H1 (cell line): Measurements from ENCODE around the gene WWC2. TPM values are rescaled to one million over a fixed set of nuclear protein-coding genes. Genes with fewer than 3 reads are reported as not detected.

Experiments
- CTCF ChIA-PET: fragments of 300-600 bp; sonication (Branson Sonifier 250); formaldehyde crosslinking; loops from one replicate; lab custom pipeline; 2021; ENCODE audit not compliant: partially characterized antibody; lab: Charles Lee
- POLR2A ChIA-PET: fragments of 300-600 bp; sonication (Branson Sonifier 250); formaldehyde crosslinking; loops from one replicate; lab custom pipeline; 2021; ENCODE audit warnings: inconsistent platforms; ENCODE audit not compliant: partially characterized antibody; lab: Charles Lee
- DNase-seq, 2 experiments: peaks; one replicate each; pipeline versions ENCODE4 v3.0.0 to v3.0.0-alpha.2; 2010 to 2022; ENCODE audit warnings: low spot score in 2 of 2, low read depth in 1 of 2, mixed read lengths in 1 of 2
- FAIRE-seq: peaks from 2 replicates; lab custom pipeline; 2011; peaks lifted over from hg19 to GRCh38; lab: Jason Lieb, UNC
- H2AFZ ChIP-seq: 2 replicates; pipeline ENCODE4 v1.8.1; 2012; ENCODE audit warnings: low read length, inconsistent platforms
- H2AK5ac ChIP-seq: 2 replicates; pipeline ENCODE4 v1.6.1; 2013; ENCODE audit warnings: low read depth, low read length
- H2BK120ac ChIP-seq: replicated peaks from 2 replicates; pipeline ENCODE3; 2013; ENCODE audit warnings: low read depth, low read length, inconsistent platforms
- H2BK12ac ChIP-seq: 2 replicates; pipeline ENCODE4 v1.6.1; 2013; ENCODE audit warnings: low read depth, low read length
- H2BK15ac ChIP-seq: 2 replicates; pipeline ENCODE4 v1.6.1; 2013; ENCODE audit warnings: low read length
- H2BK20ac ChIP-seq: 2 replicates; pipeline ENCODE4 v1.6.1; 2013; ENCODE audit warnings: low read length
- H2BK5ac ChIP-seq: 2 replicates; pipeline ENCODE4 v1.6.1; 2013; ENCODE audit warnings: low read depth, low read length
- H3K14ac ChIP-seq: 2 replicates; pipeline ENCODE4 v1.6.1; 2013; ENCODE audit warnings: inconsistent platforms; ENCODE audit not compliant: insufficient read length
- H3K18ac ChIP-seq: 2 replicates; pipeline ENCODE4 v1.6.1; 2013; ENCODE audit warnings: low read length; ENCODE audit errors: extremely low read depth
- H3K23ac ChIP-seq: 2 replicates; pipeline ENCODE4 v1.6.1; 2013; ENCODE audit warnings: inconsistent platforms; ENCODE audit not compliant: insufficient read length
- H3K23me2 ChIP-seq: 2 replicates; pipeline ENCODE4 v1.6.1; 2013; ENCODE audit warnings: low read depth, low read length
- H3K27ac ChIP-seq: 2 replicates; pipeline ENCODE4 v1.6.1; 2011; ENCODE audit warnings: low read depth, low read length, inconsistent platforms
- H3K27me3 ChIP-seq, 4 experiments: replicated peaks in 1 of 4; 1 replicate in 1 of 4; 2 replicates in 3 of 4; pipeline versions ENCODE4 v1.6.1 to v1.8.1; 2011 to 2013; ENCODE audit warnings: low read length in 3 of 4, mild to moderate bottlenecking in 3 of 4, inconsistent platforms in 2 of 4, mixed read lengths in 2 of 4, moderate library complexity in 1 of 4; ENCODE audit not compliant: control insufficient read depth in 3 of 4, insufficient read depth in 3 of 4; ENCODE audit errors: extremely low read depth in 1 of 4
- H3K36me3 ChIP-seq, 4 experiments: 2 replicates each; pipeline versions ENCODE4 v1.6.1 to v1.8.1; 2011 to 2013; ENCODE audit warnings: mild to moderate bottlenecking in 4 of 4, low read length in 3 of 4, moderate library complexity in 2 of 4, control low read depth in 1 of 4, inconsistent platforms in 1 of 4; ENCODE audit not compliant: insufficient read depth in 4 of 4, control insufficient read depth in 2 of 4
- H3K4ac ChIP-seq: replicated peaks from 2 replicates; pipeline ENCODE3; 2013; ENCODE audit warnings: low read length, low read depth, mixed read lengths, inconsistent platforms; ENCODE audit not compliant: insufficient read length
- H3K4me1 ChIP-seq, 4 experiments: replicated peaks in 1 of 4; 1 replicate in 1 of 4; 2 replicates in 3 of 4; pipeline versions ENCODE4 v1.6.1 to v1.8.1; 2011 to 2013; ENCODE audit warnings: low read length in 3 of 4, inconsistent platforms in 2 of 4, mixed read lengths in 1 of 4; ENCODE audit not compliant: insufficient read depth in 4 of 4, control insufficient read depth in 3 of 4
- H3K4me2 ChIP-seq, 2 experiments: 2 replicates each; pipeline versions ENCODE4 v1.6.1 to v1.8.1; 2011 to 2013; ENCODE audit warnings: low read depth in 2 of 2, low read length in 2 of 2, control low read depth in 1 of 2, inconsistent platforms in 1 of 2, mild to moderate bottlenecking in 1 of 2; ENCODE audit not compliant: insufficient read depth in 1 of 2
- H3K4me3 ChIP-seq, 4 experiments: fragments of 200-600, 300-600 bp in 1 of 4; sonication (generic), shearing (Covaris generic), sonication (Bioruptor Twin) in 1 of 4; 2 replicates each; pipeline versions ENCODE4 v1.5.1 to v1.8.1; 2011 to 2016; ENCODE audit warnings: low read length in 4 of 4, low read depth in 3 of 4, control low read depth in 2 of 4, inconsistent platforms in 2 of 4, mild to moderate bottlenecking in 2 of 4, mixed read lengths in 1 of 4, moderate library complexity in 1 of 4; ENCODE audit not compliant: insufficient read depth in 2 of 4; ENCODE audit errors: extremely low read depth in 1 of 4
- H3K56ac ChIP-seq: replicated peaks from 2 replicates; pipeline ENCODE3; 2013; ENCODE audit warnings: low read depth, mild to moderate bottlenecking, mixed read lengths, low read length, inconsistent platforms; ENCODE audit not compliant: insufficient read length
- H3K79me1 ChIP-seq: 2 replicates; pipeline ENCODE4 v1.6.1; 2013; ENCODE audit warnings: low read depth, low read length, control low read depth
- H3K79me2 ChIP-seq, 2 experiments: 2 replicates each; pipeline versions ENCODE4 v1.6.1 to v1.8.1; 2012 to 2013; ENCODE audit warnings: low read length in 2 of 2, mild to moderate bottlenecking in 2 of 2, inconsistent platforms in 1 of 2; ENCODE audit not compliant: insufficient read depth in 2 of 2, control insufficient read depth in 1 of 2
- H3K9ac ChIP-seq, 4 experiments: replicated peaks in 1 of 4; 1 replicate in 1 of 4; 2 replicates in 3 of 4; pipeline versions ENCODE4 v1.6.1 to v1.8.1; 2011 to 2013; ENCODE audit warnings: low read depth in 3 of 4, low read length in 3 of 4, control low read depth in 2 of 4, mild to moderate bottlenecking in 2 of 4, moderate library complexity in 2 of 4, inconsistent platforms in 1 of 4; ENCODE audit errors: extremely low read depth in 1 of 4
- H3K9me3 ChIP-seq, 2 experiments: 2 replicates each; pipeline versions ENCODE4 v1.6.1 to v1.8.1; 2012 to 2013; ENCODE audit warnings: mild to moderate bottlenecking in 2 of 2, moderate library complexity in 2 of 2, control low read depth in 1 of 2, inconsistent platforms in 1 of 2, low read depth in 1 of 2, low read length in 1 of 2, mixed read lengths in 1 of 2; ENCODE audit not compliant: insufficient read depth in 2 of 2
- H4K20me1 ChIP-seq, 2 experiments: replicated peaks in 1 of 2; 2 replicates each; pipeline versions ENCODE3 to v1.8.1; 2011 to 2013; ENCODE audit warnings: inconsistent platforms in 2 of 2, low read length in 2 of 2, mild to moderate bottlenecking in 1 of 2; ENCODE audit not compliant: insufficient read depth in 2 of 2, control insufficient read depth in 1 of 2
- H4K5ac ChIP-seq: 2 replicates; pipeline ENCODE4 v1.6.1; 2013; ENCODE audit warnings: low read length, low read depth, mixed read lengths, inconsistent platforms; ENCODE audit not compliant: insufficient read length
- H4K8ac ChIP-seq: 2 replicates; pipeline ENCODE4 v1.8.0; 2013; ENCODE audit warnings: mild to moderate bottlenecking, moderate library complexity, low read length, inconsistent platforms; ENCODE audit not compliant: insufficient read depth; ENCODE audit errors: extremely low read depth
- H4K91ac ChIP-seq: replicated peaks from 2 replicates; pipeline ENCODE3; 2013; ENCODE audit warnings: low read length, mixed read lengths, inconsistent platforms; ENCODE audit not compliant: insufficient read length
- ATF3 ChIP-seq: IDR thresholded peaks from 2 replicates; pipeline ENCODE4 v1.6.1; 2011; ENCODE audit warnings: low read depth, mild to moderate bottlenecking, low read length; ENCODE audit not compliant: insufficient read depth
- CHD2 ChIP-seq: IDR thresholded peaks from 2 replicates; pipeline ENCODE4 v1.6.1; 2012; ENCODE audit warnings: low read length, improper control_type of control experiment
- KDM1A ChIP-seq: fragments of 200-600, 300-600 bp; sonication (generic); IDR thresholded peaks from 2 replicates; pipeline ENCODE4 v1.7.1; 2016; ENCODE audit warnings: mild to moderate bottlenecking, low read length, borderline replicate concordance
- POU5F1 ChIP-seq: IDR thresholded peaks from 2 replicates; pipeline ENCODE4 v1.6.1; 2011; ENCODE audit warnings: low read depth, mild to moderate bottlenecking, low read length, moderate library complexity
- RAD21 ChIP-seq, 2 experiments: IDR thresholded peaks in 1 of 2; conservative IDR thresholded peaks in 1 of 2; 2 replicates each; pipeline ENCODE4 v1.6.1; 2011; ENCODE audit warnings: low read depth in 2 of 2, low read length in 2 of 2, improper control_type of control experiment in 1 of 2, inconsistent platforms in 1 of 2, mild to moderate bottlenecking in 1 of 2, moderate library complexity in 1 of 2
- RFX5 ChIP-seq: IDR thresholded peaks from 2 replicates; pipeline ENCODE4 v1.6.1; 2011; ENCODE audit warnings: low read depth, low read length, improper control_type of control experiment, borderline replicate concordance
- SAP30 ChIP-seq: fragments of 300-600 bp; sonication (generic); IDR thresholded peaks from 2 replicates; pipeline ENCODE4 v1.7.1; 2012; ENCODE audit warnings: low read length, moderate library complexity, mild to moderate bottlenecking, inconsistent platforms; ENCODE audit not compliant: insufficient read depth, insufficient replicate concordance
- SIN3A ChIP-seq, 2 experiments: IDR thresholded peaks in 1 of 2; conservative IDR thresholded peaks in 1 of 2; 2 replicates each; pipeline ENCODE4 v1.6.1; 2011 to 2012; ENCODE audit warnings: low read length in 2 of 2, improper control_type of control experiment in 1 of 2, low read depth in 1 of 2, mild to moderate bottlenecking in 1 of 2
- SIRT6 ChIP-seq: IDR thresholded peaks from one replicate; pipeline ENCODE4 v1.7.1; 2012; ENCODE audit warnings: low read length, inconsistent platforms
- SP4 ChIP-seq: IDR thresholded peaks from 2 replicates; pipeline ENCODE4 v1.6.1; 2012; ENCODE audit warnings: low read length, inconsistent platforms
- SUZ12 ChIP-seq: fragments of 200-600 bp; sonication (generic); IDR thresholded peaks from 2 replicates; pipeline ENCODE4 v1.6.1; 2012; ENCODE audit warnings: mild to moderate bottlenecking, inconsistent platforms, low read length, moderate library complexity, mixed read lengths
- WGBS, 2 experiments: shearing (Covaris generic) in 1 of 2; methylation state at CpG; one replicate each; pipeline versions ENCODE4 v1.1.6 to v1.1.7; 2013 to 2015; ENCODE audit warnings: low lambda C conversion rate in 2 of 2, mixed read lengths in 2 of 2, inconsistent platforms in 1 of 2, low coverage in 1 of 2, missing lambda C conversion rate in 1 of 2; ENCODE audit not compliant: insufficient replicate concordance in 2 of 2, insufficient coverage in 1 of 2, insufficient read length in 1 of 2; ENCODE audit errors: extremely low coverage in 1 of 2, missing lambda C conversion rate in 1 of 2; 5-methylcytosine and 5-hydroxymethylcytosine counted together
- polyA plus RNA-seq, 7 experiments: library from polyadenylated mRNA; depleted of rRNA in 3 of 7; stranded (reverse) in 5 of 7; unstranded in 2 of 7; fragments of >200 nt in 5 of 7; fragments of 200-250 nt in 2 of 7; gene quantifications; 1 replicate in 5 of 7; 2 replicates in 1 of 7; 4 replicates in 1 of 7; pipeline versions ENCODE4 v1.2.1 to v1.2.3, GENCODE V29; 2011 to 2013; ENCODE audit warnings: missing spikeins in 2 of 7, mixed read lengths in 2 of 7
- total RNA-seq: library from RNA; stranded (reverse); fragmentation: NEBNext Ultra II Directional; extraction: Animal tissue kit (Norgen Biotek cat#: 25700); gene quantifications from 2 replicates; pipeline ENCODE4 v1.2.1, GENCODE V29; 2021
- TF ChIP-seq, protein P1 (sequence below): IDR thresholded peaks from 2 replicates; pipeline ENCODE4 v1.6.1; 2012; ENCODE audit warnings: inconsistent platforms

The WWC2 gene
- total and polyA plus RNA-seq, 2 of the 8 experiments (the other 6 are each of a cell fraction or from before 2014, with no cell fraction given): 17.6 to 135 TPM

DNA sequence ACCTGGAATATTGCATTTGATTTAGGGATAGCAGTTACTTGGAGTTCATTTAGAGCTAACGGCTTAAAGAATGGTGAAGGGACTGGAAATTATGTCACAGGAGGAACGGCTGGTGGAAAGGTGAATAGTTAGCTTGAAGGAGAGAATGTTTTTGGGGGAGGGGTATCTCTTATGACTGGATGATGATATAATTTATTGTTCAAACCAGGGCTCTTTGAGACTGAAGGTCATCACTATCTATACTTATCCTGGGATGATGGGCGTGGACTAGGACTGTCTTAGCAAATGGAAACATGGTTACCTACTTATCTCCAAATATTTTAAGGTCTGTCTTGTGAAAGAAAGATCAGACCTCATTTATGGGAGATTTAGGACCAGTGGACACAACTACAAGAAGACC, 30.1 kb downstream of the WWC2 start:
- ChIA-PET CTCF (interaction anchor here (1.0 to 2.1 kb wide), 2 partner anchors 9 to 133 kb away, joined by 5 read pairs; no protein-coding TSS in a partner anchor), POLR2A (interaction anchor here (0.7 to 1.8 kb wide), 4 partner anchors 9 to 85 kb away, joined by 3 to 6 read pairs (median 4); partner anchors contain the start of gene WWC2)
- no peak overlapping the region for H3K27ac ChIP-seq
- no peaks in the 10 kb centered on the region for H3K36me3 ChIP-seq
- H3K79me1 ChIP-seq: no peaks in the 10 kb centered on the region; the same call in 1 of the 2 replicates
- H3K23me2 ChIP-seq: no peaks in the 10 kb centered on the region
- no peak overlapping the region for H2AK5ac ChIP-seq
- H4K20me1 ChIP-seq: peaks cover 18 to 22% of the 10 kb centered on the region in 2 experiments
- no peak overlapping the region for H2BK20ac ChIP-seq
- H3K4me2 ChIP-seq: no peak overlapping the region
- H3K9ac ChIP-seq: no peak overlapping the region
- no peak overlapping the region for H2AFZ ChIP-seq
- no peak overlapping the region for H3K23ac ChIP-seq
- H3K18ac ChIP-seq: no peak overlapping the region
- no peak overlapping the region for H2BK5ac ChIP-seq
- H3K9me3 ChIP-seq: no peaks in the 10 kb centered on the region
- no peak overlapping the region for H3K14ac ChIP-seq
- no peak overlapping the region for H4K5ac ChIP-seq
- FAIRE-seq: no peak
- 92% methylated on average over 3 of the region's 3 CpGs; no CpG with 5 or more reads in 1 of the 2 experiments for WGBS, 2 experiments
- DNase-seq: no peak
- peaks cover 14 to 96% of the 10 kb centered on the region in 2 experiments for H3K79me2 ChIP-seq
- no peak overlapping the region for H4K91ac ChIP-seq
- H2BK15ac ChIP-seq: no peak overlapping the region
- H3K27me3 ChIP-seq: no peaks in the 10 kb centered on the region
- H2BK12ac ChIP-seq: no peak overlapping the region
- H4K8ac ChIP-seq: no peak overlapping the region
- peaks cover 0 to 6% (median 3%) of the 10 kb centered on the region in 4 experiments; a peak in 3 of 7 replicates for H3K4me1 ChIP-seq
- no peak overlapping the region for H3K4me3 ChIP-seq
- H3K4ac ChIP-seq: no peak overlapping the region
- H3K56ac ChIP-seq: no peak overlapping the region
- H2BK120ac ChIP-seq: no peak overlapping the region
- TF ChIP-seq SIRT6 (no peak), SUZ12 (no peak), POU5F1 (no peak), SP4 (no peak), KDM1A (no peak), RFX5 (no peak), ATF3 (no peak), CHD2 (no peak), SAP30 (no peak), SIN3A (conservative IDR thresholded peaks at IDR 0.05 in 1 of 2, IDR thresholded peaks at IDR 0.05 in 1 of 2; ENCODE audit: low read depth in 1 of 2, low read length in 2 of 2) (no peak), RAD21 (IDR thresholded peaks at IDR 0.05 in 1 of 2, conservative IDR thresholded peaks at IDR 0.05 in 1 of 2; ENCODE audit: low read depth in 2 of 2, low read length in 2 of 2) (no peak)
- TF ChIP-seq, protein P1, sequence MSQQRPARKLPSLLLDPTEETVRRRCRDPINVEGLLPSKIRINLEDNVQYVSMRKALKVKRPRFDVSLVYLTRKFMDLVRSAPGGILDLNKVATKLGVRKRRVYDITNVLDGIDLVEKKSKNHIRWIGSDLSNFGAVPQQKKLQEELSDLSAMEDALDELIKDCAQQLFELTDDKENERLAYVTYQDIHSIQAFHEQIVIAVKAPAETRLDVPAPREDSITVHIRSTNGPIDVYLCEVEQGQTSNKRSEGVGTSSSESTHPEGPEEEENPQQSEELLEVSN: no peak
